OCI-LY3 (cell line): Measurements from ENCODE around the gene KDM4B.

Experiments used
- H2AFZ ChIP-seq: fragments of 200-600, 300-600 bp; shearing (Covaris generic); 2 replicates; pipeline ENCODE4 v1.6.0; 2014; ENCODE audit warnings: antibody characterized with exemption, low read depth, low read length
- H3K27ac ChIP-seq: fragments of 200-600, 300-600 bp; sonication (generic); 2 replicates; pipeline ENCODE4 v1.5.1; 2014; ENCODE audit warnings: mild to moderate bottlenecking, low read length, moderate library complexity, mixed read lengths
- H3K27me3 ChIP-seq: fragments of 200-600, 300-600 bp; sonication (generic); 2 replicates; pipeline ENCODE4 v1.6.1; 2014; ENCODE audit warnings: low read depth, low read length, mixed read lengths
- H3K36me3 ChIP-seq: fragments of 200-600, 300-600 bp; sonication (generic); replicated peaks from 2 replicates; pipeline ENCODE3; 2014; ENCODE audit warnings: low read depth, low read length, mixed read lengths
- H3K4me1 ChIP-seq: fragments of 300-600, 200-600 bp; sonication (generic); 2 replicates; pipeline ENCODE4 v1.6.1; 2014; ENCODE audit warnings: low read length, mixed read lengths
- H3K4me2 ChIP-seq: fragments of 200-600, 300-600 bp; sonication (generic); 2 replicates; pipeline ENCODE4 v1.6.1; 2014; ENCODE audit warnings: low read length, mixed read lengths
- H3K4me3 ChIP-seq: fragments of 300-600, 200-600 bp; sonication (generic); 2 replicates; pipeline ENCODE4 v1.5.1; 2014; ENCODE audit warnings: antibody characterized with exemption, mild to moderate bottlenecking, low read length, moderate library complexity
- H3K79me2 ChIP-seq: fragments of 300-600, 200-600 bp; shearing (Covaris generic); 2 replicates; pipeline ENCODE4 v1.6.1; 2014; ENCODE audit warnings: mild to moderate bottlenecking, low read length, mixed read lengths
- H3K9ac ChIP-seq: fragments of 300-600, 200-600 bp; shearing (Covaris generic); 2 replicates; pipeline ENCODE4 v1.6.0; 2014; ENCODE audit warnings: mild to moderate bottlenecking, low read length, moderate library complexity
- H3K9me3 ChIP-seq: fragments of 200-600, 300-600 bp; shearing (Covaris generic); 2 replicates; pipeline ENCODE4 v1.6.1; 2014; ENCODE audit warnings: low read length, mixed read lengths; ENCODE audit not compliant: insufficient read depth
- H4K20me1 ChIP-seq: fragments of 200-600, 300-600 bp; sonication (generic); 2 replicates; pipeline ENCODE4 v1.6.1; 2016; ENCODE audit warnings: low read length, mixed read lengths; ENCODE audit not compliant: insufficient read depth
- EZH2phosphoT487 ChIP-seq: fragments of 200-600 bp; shearing (Covaris generic); IDR thresholded peaks from 2 replicates; pipeline ENCODE4 v1.6.1; 2018; ENCODE audit warnings: antibody characterized with exemption, mixed run types, low read depth
- TF ChIP-seq, protein P1 (sequence below): fragments of 200-600, 300-600 bp; sonication (generic); IDR thresholded peaks from 2 replicates; pipeline ENCODE4 v1.5.1; 2014; ENCODE audit warnings: antibody characterized with exemption, low read length, low read depth

Gene KDM4B

GRCh38 chr19:5045029-5045428 lies 76.1 kb downstream of the KDM4B start:
- no peak overlapping the region for H3K9ac ChIP-seq
- no peak overlapping the region for H3K27ac ChIP-seq
- no peaks in the 10 kb centered on the region for H3K9me3 ChIP-seq
- H2AFZ ChIP-seq: no peak overlapping the region
- no peaks in the 10 kb centered on the region for H3K4me1 ChIP-seq
- H3K79me2 ChIP-seq: peaks cover 6% of the 10 kb centered on the region; the same call in 1 of the 2 replicates
- H3K36me3 ChIP-seq: peaks cover 17% of the 10 kb centered on the region
- H3K4me3 ChIP-seq: no peak overlapping the region
- TF ChIP-seq EZH2phosphoT487: no peak
- TF ChIP-seq, protein P1, sequence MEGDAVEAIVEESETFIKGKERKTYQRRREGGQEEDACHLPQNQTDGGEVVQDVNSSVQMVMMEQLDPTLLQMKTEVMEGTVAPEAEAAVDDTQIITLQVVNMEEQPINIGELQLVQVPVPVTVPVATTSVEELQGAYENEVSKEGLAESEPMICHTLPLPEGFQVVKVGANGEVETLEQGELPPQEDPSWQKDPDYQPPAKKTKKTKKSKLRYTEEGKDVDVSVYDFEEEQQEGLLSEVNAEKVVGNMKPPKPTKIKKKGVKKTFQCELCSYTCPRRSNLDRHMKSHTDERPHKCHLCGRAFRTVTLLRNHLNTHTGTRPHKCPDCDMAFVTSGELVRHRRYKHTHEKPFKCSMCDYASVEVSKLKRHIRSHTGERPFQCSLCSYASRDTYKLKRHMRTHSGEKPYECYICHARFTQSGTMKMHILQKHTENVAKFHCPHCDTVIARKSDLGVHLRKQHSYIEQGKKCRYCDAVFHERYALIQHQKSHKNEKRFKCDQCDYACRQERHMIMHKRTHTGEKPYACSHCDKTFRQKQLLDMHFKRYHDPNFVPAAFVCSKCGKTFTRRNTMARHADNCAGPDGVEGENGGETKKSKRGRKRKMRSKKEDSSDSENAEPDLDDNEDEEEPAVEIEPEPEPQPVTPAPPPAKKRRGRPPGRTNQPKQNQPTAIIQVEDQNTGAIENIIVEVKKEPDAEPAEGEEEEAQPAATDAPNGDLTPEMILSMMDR: no peak
- no peak overlapping the region for H3K4me2 ChIP-seq
- H4K20me1 ChIP-seq: peaks cover 57% of the 10 kb centered on the region
- H3K27me3 ChIP-seq: no peaks in the 10 kb centered on the region

GRCh38 chr19:5045956-5046338 lies 77.0 kb downstream of the KDM4B start:
- no peak overlapping the region for H3K4me3 ChIP-seq
- no peak overlapping the region for H3K9ac ChIP-seq

GRCh38 chr19:5046339-5047039 lies 77.6 kb downstream of the KDM4B start:
- no peaks in the 10 kb centered on the region for H3K9me3 ChIP-seq
- peaks cover 7% of the 10 kb centered on the region for H3K4me1 ChIP-seq
- H3K27ac ChIP-seq: no peak overlapping the region
- H3K79me2 ChIP-seq: peaks cover 6% of the 10 kb centered on the region; the same call in 1 of the 2 replicates
- H4K20me1 ChIP-seq: peaks cover 68% of the 10 kb centered on the region
- H3K27me3 ChIP-seq: no peaks in the 10 kb centered on the region
- H2AFZ ChIP-seq: no peak overlapping the region
- no peak overlapping the region for H3K4me2 ChIP-seq
- H3K36me3 ChIP-seq: peaks cover 14% of the 10 kb centered on the region
- TF ChIP-seq, protein P1: no peak
- TF ChIP-seq EZH2phosphoT487: no peak
- no peak overlapping the region for H3K9ac ChIP-seq
- H3K4me3 ChIP-seq: no peak overlapping the region

More at GRCh38 chr19:5045956-5046338, 77.0 kb downstream of the KDM4B start:
- Histone ChIP-seq H2AFZ (no peak overlapping the region), H3K4me2 (no peak overlapping the region), H3K27ac (no peak overlapping the region), H3K27me3 (no peaks in the 10 kb centered on the region), H4K20me1 (peaks cover 62% of the 10 kb centered on the region), H3K79me2 (peaks cover 6% of the 10 kb centered on the region; the same call in 1 of the 2 replicates), H3K36me3 (peaks cover 14% of the 10 kb centered on the region), H3K4me1 (peaks cover 1% of the 10 kb centered on the region; the same call in 1 of the 2 replicates), H3K9me3 (no peaks in the 10 kb centered on the region)
- TF ChIP-seq, protein P1: no peak
- no peak for TF ChIP-seq EZH2phosphoT487

DNA sequence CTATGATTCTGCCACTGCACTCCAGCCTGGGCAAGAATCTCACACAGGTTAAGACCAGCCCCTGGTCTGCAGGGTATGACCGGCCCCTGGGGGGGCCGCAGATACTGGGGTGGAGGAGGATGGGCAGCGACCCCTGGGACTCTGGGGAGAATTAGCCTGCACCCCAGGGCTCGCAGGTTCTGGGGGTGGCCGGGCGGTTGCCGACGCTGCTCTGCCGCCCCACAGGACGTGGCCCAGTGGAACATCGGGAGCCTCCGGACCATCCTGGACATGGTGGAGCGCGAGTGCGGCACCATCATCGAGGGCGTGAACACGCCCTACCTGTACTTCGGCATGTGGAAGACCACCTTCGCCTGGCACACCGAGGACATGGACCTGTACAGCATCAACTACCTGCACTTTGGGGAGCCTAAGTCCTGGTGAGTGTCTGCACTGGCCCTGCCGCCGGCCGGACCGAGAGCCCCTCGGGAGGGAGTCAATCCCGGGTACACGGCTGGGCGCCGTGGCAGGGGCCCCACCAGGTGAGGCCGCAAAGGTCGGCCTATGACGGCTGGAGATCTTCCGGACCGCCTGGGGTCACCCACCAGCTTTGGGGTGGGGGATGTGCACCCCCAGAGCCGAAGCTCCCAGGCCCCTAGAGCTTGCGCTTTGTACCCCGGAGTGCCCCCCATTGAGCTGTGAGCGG lies 78.5 kb downstream of the KDM4B start:
- peaks cover 14% of the 10 kb centered on the region for H3K36me3 ChIP-seq
- no peak overlapping the region for H2AFZ ChIP-seq
- no peaks in the 10 kb centered on the region for H3K27me3 ChIP-seq
- H3K27ac ChIP-seq: no peak overlapping the region
- TF ChIP-seq, protein P1: no peak
- TF ChIP-seq EZH2phosphoT487: no peak
- peaks cover 10% of the 10 kb centered on the region for H3K4me1 ChIP-seq
- H4K20me1 ChIP-seq: peaks cover 73% of the 10 kb centered on the region
- no peaks in the 10 kb centered on the region for H3K9me3 ChIP-seq
- H3K4me3 ChIP-seq: no peak overlapping the region
- no peak overlapping the region for H3K4me2 ChIP-seq
- no peak overlapping the region for H3K9ac ChIP-seq
- peaks cover 6% of the 10 kb centered on the region; the same call in 1 of the 2 replicates for H3K79me2 ChIP-seq
